ENCODE data around the gene FSTL4. TPM values are rescaled to one million over a fixed set of nuclear protein-coding genes. Genes with fewer than 3 reads are reported as not detected.

Gene FSTL4
- total RNA-seq, 1 experiment from 2014 or later: not detected

DNA sequence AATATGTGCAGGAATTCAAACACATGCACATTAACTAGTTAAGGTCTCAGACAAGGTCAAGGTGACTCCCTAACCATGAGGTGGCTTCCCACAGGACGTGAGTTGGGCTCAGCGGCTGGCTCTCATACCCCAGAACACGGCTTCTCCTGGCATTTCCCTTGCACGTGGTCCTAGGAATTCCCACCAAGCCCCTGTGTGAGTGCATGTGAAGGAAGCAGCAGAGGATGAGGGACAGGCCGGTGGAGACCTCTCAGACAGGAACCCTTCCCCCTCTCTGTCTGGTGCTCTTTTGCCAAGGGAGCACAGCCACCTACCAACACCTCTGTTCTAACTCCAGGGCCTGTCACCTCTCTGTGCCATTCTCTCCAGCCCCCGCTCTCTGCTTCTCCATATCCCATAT is 271.0 kb downstream of the FSTL4 start:
- Histone ChIP-seq H3K79me2 (ENCODE audit: low read length) (no peaks in the 10 kb centered on the region), H3K4me1 (ENCODE audit: low read length) (no peaks in the 10 kb centered on the region), H4K20me1 (ENCODE audit: insufficient read depth, low read depth, low read length) (no peaks in the 10 kb centered on the region), H3K36me3 (ENCODE audit: insufficient read depth, low read length) (no peaks in the 10 kb centered on the region), H3K9me3 (ENCODE audit: low read length) (no peaks in the 10 kb centered on the region), H3K4me2 (ENCODE audit: low read depth, low read length, poor library complexity, severe bottlenecking) (no peak overlapping the region), H2AFZ (ENCODE audit: low read length) (no peak overlapping the region), H3K27me3 (ENCODE audit: low read length) (no peaks in the 10 kb centered on the region), H3K9me2 (replicated peaks; ENCODE audit: insufficient read depth, low read length) (no peaks in the 10 kb centered on the region), H3K4me3 (ENCODE audit: low read length) (no peak overlapping the region), H3K9ac (ENCODE audit: low read length) (no peak overlapping the region), H3K27ac (ENCODE audit: low read length) (no peak overlapping the region)
- DNase-seq: no peak

DNA sequence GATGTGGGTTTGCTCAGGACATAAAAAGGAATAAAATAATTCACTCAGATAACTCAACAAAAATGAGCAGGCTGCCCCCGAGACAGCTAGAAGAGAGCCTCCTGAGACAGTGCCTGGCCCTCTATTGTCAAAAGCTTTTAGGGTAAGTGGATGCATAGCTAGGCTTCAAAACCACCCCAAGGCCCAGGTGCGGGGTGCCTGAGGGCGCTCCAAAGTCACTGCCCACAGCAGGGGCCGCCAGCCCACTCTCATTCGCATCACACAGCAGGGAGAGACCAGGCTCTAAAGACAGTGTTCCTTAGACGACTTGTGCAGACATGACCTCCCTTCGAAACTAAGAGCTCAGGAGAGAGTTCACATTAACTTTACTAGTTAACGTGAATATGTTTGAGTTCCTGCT is 271.5 kb downstream of the FSTL4 start:
- H3K4me1 ChIP-seq (ENCODE audit: low read length): no peaks in the 10 kb centered on the region
- H3K9me3 ChIP-seq (ENCODE audit: low read length): no peaks in the 10 kb centered on the region
- no peak for DNase-seq

GRCh38 chr5:133340002-133340755 is 272.2 kb downstream of the FSTL4 start:
- Histone ChIP-seq H3K4me2 (ENCODE audit: low read depth, low read length, poor library complexity, severe bottlenecking) (no peak overlapping the region), H3K4me3 (ENCODE audit: low read length) (no peak overlapping the region), H3K9me2 (replicated peaks; ENCODE audit: insufficient read depth, low read length) (no peaks in the 10 kb centered on the region), H3K79me2 (ENCODE audit: low read length) (no peaks in the 10 kb centered on the region), H2AFZ (ENCODE audit: low read length) (no peak overlapping the region), H4K20me1 (ENCODE audit: insufficient read depth, low read depth, low read length) (no peaks in the 10 kb centered on the region), H3K27me3 (ENCODE audit: low read length) (no peaks in the 10 kb centered on the region), H3K36me3 (ENCODE audit: insufficient read depth, low read length) (no peaks in the 10 kb centered on the region), H3K27ac (ENCODE audit: low read length) (no peak overlapping the region), H3K4me1 (ENCODE audit: low read length) (no peaks in the 10 kb centered on the region), H3K9ac (ENCODE audit: low read length) (no peak overlapping the region), H3K9me3 (ENCODE audit: low read length) (no peaks in the 10 kb centered on the region)
- DNase-seq: no peak

More for the DNA sequence above, 271.5 kb downstream of the FSTL4 start:
- H3K9me2 ChIP-seq (replicated peaks; ENCODE audit: insufficient read depth, low read length): no peaks in the 10 kb centered on the region
- H3K79me2 ChIP-seq (ENCODE audit: low read length): no peaks in the 10 kb centered on the region
- no peak overlapping the region for H3K9ac ChIP-seq (ENCODE audit: low read length)
- H2AFZ ChIP-seq (ENCODE audit: low read length): no peak overlapping the region
- no peaks in the 10 kb centered on the region for H4K20me1 ChIP-seq (ENCODE audit: insufficient read depth, low read depth, low read length)
- no peaks in the 10 kb centered on the region for H3K36me3 ChIP-seq (ENCODE audit: insufficient read depth, low read length)
- H3K4me2 ChIP-seq (ENCODE audit: low read depth, low read length, poor library complexity, severe bottlenecking): no peak overlapping the region
- no peak overlapping the region for H3K4me3 ChIP-seq (ENCODE audit: low read length)
- no peak overlapping the region for H3K27ac ChIP-seq (ENCODE audit: low read length)
- H3K27me3 ChIP-seq (ENCODE audit: low read length): no peaks in the 10 kb centered on the region

- Histone ChIP-seq H3K27me3 (ENCODE audit: low read length) (no peaks in the 10 kb centered on the region), H3K79me2 (ENCODE audit: low read length) (no peaks in the 10 kb centered on the region), H4K20me1 (ENCODE audit: insufficient read depth, low read depth, low read length) (no peaks in the 10 kb centered on the region), H3K9me3 (ENCODE audit: low read length) (no peaks in the 10 kb centered on the region), H3K27ac (ENCODE audit: low read length) (no peak overlapping the region), H3K4me2 (ENCODE audit: low read depth, low read length, poor library complexity, severe bottlenecking) (no peak overlapping the region), H3K4me1 (ENCODE audit: low read length) (no peaks in the 10 kb centered on the region), H2AFZ (ENCODE audit: low read length) (no peak overlapping the region), H3K9ac (ENCODE audit: low read length) (no peak overlapping the region), H3K4me3 (ENCODE audit: low read length) (no peak overlapping the region), H3K9me2 (replicated peaks; ENCODE audit: insufficient read depth, low read length) (no peaks in the 10 kb centered on the region), H3K36me3 (ENCODE audit: insufficient read depth, low read length) (no peaks in the 10 kb centered on the region)
- no peak for DNase-seq
Measured at GRCh38 chr5:133338504-133339355, 273.6 kb downstream of the FSTL4 start.

GRCh38 chr5:133337795-133338445 is 274.4 kb downstream of the FSTL4 start:
- Histone ChIP-seq H3K9ac (ENCODE audit: low read length) (no peak overlapping the region), H2AFZ (ENCODE audit: low read length) (no peak overlapping the region), H3K9me3 (ENCODE audit: low read length) (no peaks in the 10 kb centered on the region), H3K27me3 (ENCODE audit: low read length) (no peaks in the 10 kb centered on the region), H3K4me2 (ENCODE audit: low read depth, low read length, poor library complexity, severe bottlenecking) (no peak overlapping the region), H4K20me1 (ENCODE audit: insufficient read depth, low read depth, low read length) (no peaks in the 10 kb centered on the region), H3K4me1 (ENCODE audit: low read length) (no peaks in the 10 kb centered on the region), H3K27ac (ENCODE audit: low read length) (no peak overlapping the region), H3K36me3 (ENCODE audit: insufficient read depth, low read length) (no peaks in the 10 kb centered on the region), H3K4me3 (ENCODE audit: low read length) (no peak overlapping the region), H3K9me2 (replicated peaks; ENCODE audit: insufficient read depth, low read length) (no peaks in the 10 kb centered on the region), H3K79me2 (ENCODE audit: low read length) (no peaks in the 10 kb centered on the region)
- DNase-seq: no peak

GRCh38 chr5:133336969-133337410 is 275.4 kb downstream of the FSTL4 start:
- H3K9me2 ChIP-seq (replicated peaks; ENCODE audit: insufficient read depth, low read length): no peaks in the 10 kb centered on the region
- H3K27me3 ChIP-seq (ENCODE audit: low read length): no peaks in the 10 kb centered on the region
- DNase-seq: no peak
- H3K4me3 ChIP-seq (ENCODE audit: low read length): no peak overlapping the region
- no peak overlapping the region for H3K27ac ChIP-seq (ENCODE audit: low read length)
- no peaks in the 10 kb centered on the region for H4K20me1 ChIP-seq (ENCODE audit: insufficient read depth, low read depth, low read length)
- H3K9me3 ChIP-seq (ENCODE audit: low read length): no peaks in the 10 kb centered on the region
- no peak overlapping the region for H2AFZ ChIP-seq (ENCODE audit: low read length)
- no peaks in the 10 kb centered on the region for H3K4me1 ChIP-seq (ENCODE audit: low read length)
- no peak overlapping the region for H3K9ac ChIP-seq (ENCODE audit: low read length)
- no peaks in the 10 kb centered on the region for H3K79me2 ChIP-seq (ENCODE audit: low read length)
- H3K4me2 ChIP-seq (ENCODE audit: low read depth, low read length, poor library complexity, severe bottlenecking): no peak overlapping the region
- no peaks in the 10 kb centered on the region for H3K36me3 ChIP-seq (ENCODE audit: insufficient read depth, low read length)

DNA sequence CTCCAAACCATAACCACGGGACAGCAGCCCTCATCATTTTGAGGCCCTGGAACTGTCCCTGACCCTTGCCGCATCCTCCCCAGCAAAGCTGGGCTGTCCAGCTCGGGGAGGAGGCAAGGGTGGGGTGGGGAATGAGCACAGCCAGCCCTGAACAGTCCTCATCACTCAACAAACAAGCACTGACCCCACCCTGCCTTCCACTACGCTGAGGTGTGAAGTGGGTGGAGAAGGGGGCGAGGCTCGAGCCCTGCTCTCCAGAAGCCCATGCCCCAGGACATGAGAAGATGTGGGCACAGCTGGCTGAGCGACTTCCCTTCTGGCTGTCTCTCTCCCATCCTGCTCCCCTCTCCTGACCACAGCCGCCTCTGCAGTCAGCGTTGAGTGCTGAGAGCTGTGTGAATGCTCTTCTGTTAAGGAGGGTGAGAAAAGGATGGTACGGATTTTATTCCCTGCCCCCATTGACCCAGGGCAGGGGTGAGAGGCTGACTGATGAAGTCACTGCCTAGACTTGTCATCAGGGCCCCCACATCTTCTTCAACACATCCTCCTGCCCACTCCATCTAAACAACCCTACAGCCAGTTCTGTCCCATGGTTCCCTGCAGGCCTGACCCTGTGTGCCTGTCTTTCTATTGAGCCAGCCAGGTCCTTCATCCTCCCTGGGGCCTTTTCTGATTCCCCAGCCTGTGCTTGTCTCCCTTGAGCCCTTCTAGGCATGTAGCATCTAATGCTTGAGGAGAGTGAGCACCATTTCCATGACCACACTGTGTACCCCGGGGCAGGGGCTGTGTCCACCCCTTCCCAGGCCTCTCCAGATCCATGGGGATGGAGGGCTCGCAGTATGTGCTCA is 276.0 kb downstream of the FSTL4 start:
- DNase-seq: no peak
- H3K4me2 ChIP-seq (ENCODE audit: low read depth, low read length, poor library complexity, severe bottlenecking): no peak overlapping the region
- no peaks in the 10 kb centered on the region for H3K27me3 ChIP-seq (ENCODE audit: low read length)
- H3K4me3 ChIP-seq (ENCODE audit: low read length): no peak overlapping the region
- no peaks in the 10 kb centered on the region for H3K4me1 ChIP-seq (ENCODE audit: low read length)
- H3K9ac ChIP-seq (ENCODE audit: low read length): no peak overlapping the region
- no peaks in the 10 kb centered on the region for H3K9me3 ChIP-seq (ENCODE audit: low read length)
- no peaks in the 10 kb centered on the region for H3K79me2 ChIP-seq (ENCODE audit: low read length)
- H3K27ac ChIP-seq (ENCODE audit: low read length): no peak overlapping the region
- H3K36me3 ChIP-seq (ENCODE audit: insufficient read depth, low read length): no peaks in the 10 kb centered on the region
- H4K20me1 ChIP-seq (ENCODE audit: insufficient read depth, low read depth, low read length): no peaks in the 10 kb centered on the region
- H2AFZ ChIP-seq (ENCODE audit: low read length): no peak overlapping the region
- no peaks in the 10 kb centered on the region for H3K9me2 ChIP-seq (replicated peaks; ENCODE audit: insufficient read depth, low read length)

All from Karpas-422 (cell line).